Measurements from ENCODE around the gene C1D.

- TF ChIP-seq CTCF (IDR thresholded peaks at IDR 0.05): no peak
- TF ChIP-seq POLR2A (IDR thresholded peaks at IDR 0.05): no peak
Measured at GRCh38 chr2:68089961-68090360, 27.2 kb upstream of the C1D start.

Data from esophagus squamous epithelium (tissue), 4 donors.